Measurements from ENCODE around the gene ZNF358.

The ZNF358 gene

DNA sequence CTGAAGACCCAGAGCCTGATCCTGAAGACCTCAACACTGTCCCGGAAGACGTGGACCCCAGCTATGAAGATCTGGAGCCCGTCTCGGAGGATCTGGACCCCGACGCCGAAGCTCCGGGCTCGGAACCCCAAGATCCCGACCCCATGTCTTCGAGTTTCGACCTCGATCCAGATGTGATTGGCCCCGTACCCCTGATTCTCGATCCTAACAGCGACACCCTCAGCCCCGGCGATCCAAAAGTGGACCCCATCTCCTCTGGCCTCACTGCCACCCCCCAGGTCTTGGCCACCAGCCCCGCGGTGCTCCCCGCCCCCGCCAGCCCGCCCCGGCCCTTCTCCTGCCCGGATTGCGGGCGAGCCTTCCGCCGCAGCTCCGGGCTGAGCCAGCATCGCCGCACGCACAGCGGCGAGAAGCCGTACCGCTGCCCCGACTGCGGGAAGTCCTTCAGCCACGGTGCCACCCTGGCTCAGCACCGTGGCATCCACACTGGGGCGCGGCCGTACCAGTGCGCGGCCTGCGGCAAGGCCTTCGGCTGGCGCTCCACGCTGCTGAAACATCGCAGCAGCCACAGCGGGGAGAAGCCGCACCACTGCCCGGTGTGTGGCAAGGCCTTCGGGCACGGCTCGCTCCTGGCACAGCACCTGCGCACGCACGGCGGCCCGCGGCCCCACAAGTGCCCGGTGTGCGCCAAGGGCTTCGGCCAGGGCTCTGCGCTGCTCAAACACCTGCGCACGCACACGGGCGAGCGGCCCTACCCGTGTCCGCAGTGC is 3.6 kb downstream of the ZNF358 start:
- Histone ChIP-seq H3K36me3 (ENCODE audit: insufficient read depth, low read length) (no peaks in the 10 kb centered on the region), H3K4me2 (ENCODE audit: low read length) (no peak overlapping the region), H4K20me1 (ENCODE audit: insufficient read depth, low read length) (no peaks in the 10 kb centered on the region), H2AFZ (ENCODE audit: low read length) (no peak overlapping the region), H3K79me2 (ENCODE audit: insufficient read depth, low read length) (no peaks in the 10 kb centered on the region), H3K9ac (ENCODE audit: low read length) (no peak overlapping the region), H3K4me3 (ENCODE audit: low read depth, low read length, poor library complexity, severe bottlenecking) (no peak overlapping the region), H3K9me2 (ENCODE audit: low read depth, low read length) (no peaks in the 10 kb centered on the region), H3K4me1 (ENCODE audit: insufficient read depth, low read length, severe bottlenecking) (peaks cover 15% of the 10 kb centered on the region), H3K9me3 (ENCODE audit: low read length) (no peaks in the 10 kb centered on the region), H3K27me3 (ENCODE audit: insufficient read depth, low read length) (peaks cover 9% of the 10 kb centered on the region; the same call in 1 of the 2 replicates), H3K27ac (ENCODE audit: low read depth, low read length, poor library complexity, severe bottlenecking) (no peak overlapping the region), H3F3A (ENCODE audit: insufficient read depth, low read length) (no peaks in the 10 kb centered on the region)
- TF ChIP-seq, protein P1, sequence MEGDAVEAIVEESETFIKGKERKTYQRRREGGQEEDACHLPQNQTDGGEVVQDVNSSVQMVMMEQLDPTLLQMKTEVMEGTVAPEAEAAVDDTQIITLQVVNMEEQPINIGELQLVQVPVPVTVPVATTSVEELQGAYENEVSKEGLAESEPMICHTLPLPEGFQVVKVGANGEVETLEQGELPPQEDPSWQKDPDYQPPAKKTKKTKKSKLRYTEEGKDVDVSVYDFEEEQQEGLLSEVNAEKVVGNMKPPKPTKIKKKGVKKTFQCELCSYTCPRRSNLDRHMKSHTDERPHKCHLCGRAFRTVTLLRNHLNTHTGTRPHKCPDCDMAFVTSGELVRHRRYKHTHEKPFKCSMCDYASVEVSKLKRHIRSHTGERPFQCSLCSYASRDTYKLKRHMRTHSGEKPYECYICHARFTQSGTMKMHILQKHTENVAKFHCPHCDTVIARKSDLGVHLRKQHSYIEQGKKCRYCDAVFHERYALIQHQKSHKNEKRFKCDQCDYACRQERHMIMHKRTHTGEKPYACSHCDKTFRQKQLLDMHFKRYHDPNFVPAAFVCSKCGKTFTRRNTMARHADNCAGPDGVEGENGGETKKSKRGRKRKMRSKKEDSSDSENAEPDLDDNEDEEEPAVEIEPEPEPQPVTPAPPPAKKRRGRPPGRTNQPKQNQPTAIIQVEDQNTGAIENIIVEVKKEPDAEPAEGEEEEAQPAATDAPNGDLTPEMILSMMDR (IDR thresholded peaks at IDR 0.05; ENCODE audit: low read length): no peak
- TF ChIP-seq EZH2 (IDR thresholded peaks at IDR 0.05; ENCODE audit: borderline replicate concordance, low read length): no peak

DNA sequence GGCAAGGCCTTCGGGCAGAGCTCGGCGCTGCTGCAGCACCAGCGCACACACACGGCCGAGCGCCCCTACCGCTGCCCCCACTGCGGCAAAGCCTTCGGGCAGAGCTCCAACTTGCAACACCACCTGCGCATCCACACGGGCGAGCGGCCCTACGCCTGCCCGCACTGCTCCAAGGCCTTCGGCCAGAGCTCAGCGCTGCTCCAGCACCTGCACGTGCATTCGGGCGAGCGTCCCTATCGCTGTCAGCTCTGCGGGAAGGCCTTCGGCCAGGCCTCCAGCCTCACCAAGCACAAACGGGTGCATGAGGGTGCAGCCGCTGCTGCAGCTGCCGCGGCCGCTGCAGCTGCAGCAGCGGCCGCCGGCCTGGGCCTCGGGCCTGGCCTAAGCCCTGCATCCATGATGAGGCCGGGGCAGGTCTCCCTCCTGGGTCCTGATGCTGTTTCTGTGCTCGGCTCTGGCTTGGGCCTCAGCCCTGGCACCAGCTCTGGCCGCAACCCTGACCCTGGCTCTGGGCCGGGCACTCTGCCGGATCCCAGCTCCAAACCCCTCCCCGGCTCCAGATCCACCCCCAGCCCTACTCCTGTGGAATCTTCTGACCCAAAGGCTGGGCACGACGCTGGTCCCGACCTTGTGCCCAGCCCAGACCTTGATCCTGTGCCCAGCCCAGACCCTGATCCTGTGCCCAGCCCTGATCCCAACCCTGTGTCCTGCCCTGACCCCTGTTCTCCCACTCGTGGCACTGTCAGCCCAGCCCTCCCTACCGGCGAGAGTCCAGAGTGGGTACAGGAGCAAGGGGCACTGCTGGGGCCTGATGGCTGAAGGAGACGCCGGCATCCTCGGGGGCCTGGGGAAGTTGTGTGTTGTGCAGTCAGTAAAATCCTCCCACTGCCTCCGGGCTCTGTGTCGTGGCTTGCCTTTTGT is 4.5 kb downstream of the ZNF358 start:
- Histone ChIP-seq H3K36me3 (ENCODE audit: insufficient read depth, low read length) (no peaks in the 10 kb centered on the region), H3K9me2 (ENCODE audit: low read depth, low read length) (no peaks in the 10 kb centered on the region), H3K4me1 (ENCODE audit: insufficient read depth, low read length, severe bottlenecking) (peaks cover 15% of the 10 kb centered on the region), H4K20me1 (ENCODE audit: insufficient read depth, low read length) (no peaks in the 10 kb centered on the region), H3K9ac (ENCODE audit: low read length) (no peak overlapping the region), H3K4me2 (ENCODE audit: low read length) (no peak overlapping the region), H3K4me3 (ENCODE audit: low read depth, low read length, poor library complexity, severe bottlenecking) (no peak overlapping the region), H3K27ac (ENCODE audit: low read depth, low read length, poor library complexity, severe bottlenecking) (no peak overlapping the region), H3K27me3 (ENCODE audit: insufficient read depth, low read length) (0 out of 2 replicates have a peak, but pooled peaks cover 2% of the 10 kb centered on the region), H3F3A (ENCODE audit: insufficient read depth, low read length) (no peaks in the 10 kb centered on the region), H2AFZ (ENCODE audit: low read length) (no peak overlapping the region), H3K79me2 (ENCODE audit: insufficient read depth, low read length) (no peaks in the 10 kb centered on the region), H3K9me3 (ENCODE audit: low read length) (no peaks in the 10 kb centered on the region)
- no peak for TF ChIP-seq EZH2 (IDR thresholded peaks at IDR 0.05; ENCODE audit: borderline replicate concordance, low read length)
- TF ChIP-seq, protein P1 (IDR thresholded peaks at IDR 0.05; ENCODE audit: low read length): no peak

DNA sequence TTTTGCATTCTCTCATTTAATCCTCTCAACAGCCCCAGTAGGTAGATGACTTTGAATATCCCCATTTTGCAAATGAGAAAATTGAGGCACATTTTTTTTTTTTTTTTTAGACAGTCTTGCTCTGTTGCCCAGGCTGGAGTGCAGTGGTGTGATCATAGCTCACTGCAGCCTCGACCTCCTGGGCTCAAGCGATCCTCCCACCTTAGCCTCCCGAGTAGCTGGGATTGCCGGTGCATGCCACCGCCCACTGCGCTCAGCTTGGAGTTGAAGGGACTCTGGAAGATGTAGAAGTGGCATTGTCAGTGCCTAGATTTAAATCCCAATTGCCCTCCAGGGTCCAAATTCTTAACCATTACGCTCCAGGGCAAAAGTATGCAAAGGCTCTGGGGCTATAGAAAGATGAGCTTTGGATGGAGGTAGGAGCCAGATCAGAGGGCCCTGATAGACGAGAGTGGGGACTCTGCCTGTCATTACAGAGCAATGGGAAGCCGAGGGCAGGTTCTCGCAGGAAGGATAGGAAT is 5.7 kb downstream of the ZNF358 start:
- peak overlapping the region; percentile 74 for H3K4me3 ChIP-seq (ENCODE audit: low read depth, low read length, poor library complexity, severe bottlenecking)

More for the DNA sequence above, 5.7 kb downstream of the ZNF358 start:
- Histone ChIP-seq H4K20me1 (ENCODE audit: insufficient read depth, low read length) (no peaks in the 10 kb centered on the region), H3F3A (ENCODE audit: insufficient read depth, low read length) (no peaks in the 10 kb centered on the region), H3K36me3 (ENCODE audit: insufficient read depth, low read length) (no peaks in the 10 kb centered on the region), H3K27ac (ENCODE audit: low read depth, low read length, poor library complexity, severe bottlenecking) (no peak overlapping the region), H3K9me2 (ENCODE audit: low read depth, low read length) (no peaks in the 10 kb centered on the region), H3K4me1 (ENCODE audit: insufficient read depth, low read length, severe bottlenecking) (peaks cover 15% of the 10 kb centered on the region), H3K4me2 (ENCODE audit: low read length) (peak overlapping the region; percentile 63), H3K9ac (ENCODE audit: low read length) (no peak overlapping the region; the same call in 1 of the 2 replicates), H3K27me3 (ENCODE audit: insufficient read depth, low read length) (no peaks in the 10 kb centered on the region), H3K9me3 (ENCODE audit: low read length) (no peaks in the 10 kb centered on the region), H3K79me2 (ENCODE audit: insufficient read depth, low read length) (no peaks in the 10 kb centered on the region), H2AFZ (ENCODE audit: low read length) (0 out of 2 replicates have a peak overlapping the region, but pooled peaks have one; percentile 19)
- TF ChIP-seq EZH2 (IDR thresholded peaks at IDR 0.05; ENCODE audit: borderline replicate concordance, low read length): no peak
- TF ChIP-seq, protein P1 (IDR thresholded peaks at IDR 0.05; ENCODE audit: low read length): no peak
